Thoracic aorta (tissue), 2 donors: Measurements from ENCODE around the gene TTC39C. TPM values are rescaled to one million over a fixed set of nuclear protein-coding genes. Genes with fewer than 3 reads are reported as not detected.

Source experiments
- ATAC-seq: fragments of 150-250 bp; one replicate; pipeline ENCODE4 v1.8.0; 2017; ENCODE audit warnings: low read depth; ENCODE audit not compliant: insufficient number of reproducible peaks, low FRiP score
- DNase-seq: peaks from one replicate; pipeline ENCODE4 v3.0.0-alpha.2; 2020; ENCODE audit warnings: low spot score
- H3K27ac ChIP-seq, 2 donors: fragments of 200-600 bp; sonication (generic); 1 replicate in 1 of 2; 2 replicates in 1 of 2; pipeline ENCODE4 v1.5.1; 2016; ENCODE audit warnings: mild to moderate bottlenecking in 2 of 2, moderate library complexity in 2 of 2
- H3K27me3 ChIP-seq: fragments of 200-600 bp; sonication (generic); replicated peaks from 2 replicates; pipeline ENCODE4 v1.6.0; 2016; ENCODE audit warnings: mild to moderate bottlenecking; ENCODE audit not compliant: insufficient read depth
- H3K36me3 ChIP-seq: fragments of 200-600 bp; sonication (generic); one replicate; pipeline ENCODE4 v1.5.1; 2016
- H3K4me1 ChIP-seq, 2 donors: fragments of 200-600 bp; sonication (generic); 1 replicate in 1 of 2; 2 replicates in 1 of 2; pipeline versions ENCODE4 v1.5.1 to v1.6.0; 2016; ENCODE audit warnings: low read depth in 2 of 2, mild to moderate bottlenecking in 1 of 2; ENCODE audit not compliant: control insufficient read depth in 1 of 2
- H3K4me3 ChIP-seq: fragments of 200-600 bp; sonication (generic); 2 replicates; pipeline ENCODE4 v1.5.1; 2016; ENCODE audit warnings: mild to moderate bottlenecking
- H3K9me3 ChIP-seq: fragments of 200-600 bp; sonication (generic); 2 replicates; pipeline ENCODE4 v1.5.1; 2016
- CTCF ChIP-seq: fragments of 200-600 bp; sonication (generic); IDR thresholded peaks from one replicate; pipeline ENCODE4 v1.5.1; 2019; ENCODE audit warnings: antibody characterized with exemption
- total RNA-seq, 2 donors: library from RNA; depleted of rRNA; stranded (reverse); fragments of >200 nt; gene quantifications; one replicate each; pipeline versions ENCODE4 v1.1.0 to v1.2.3, GENCODE V29; 2016

Gene TTC39C
- total RNA-seq, 2 donors from 2014 or later, result 13.5 to 23.4 TPM

GRCh38 chr18:23986600-23987359 lies 27.8 kb upstream of the TTC39C start:
- Histone ChIP-seq H3K36me3 (no peaks in the 10 kb centered on the region), H3K27ac (no peak overlapping the region), H3K9me3 (no peaks in the 10 kb centered on the region), H3K4me3 (no peak overlapping the region), H3K4me1 (peaks cover 1 to 5% of the 10 kb centered on the region in 2 donors), H3K27me3 (no peaks in the 10 kb centered on the region)
- TF ChIP-seq CTCF, result no peak
- DNase-seq (no peak), ATAC-seq (no peak)

GRCh38 chr18:23990474-23991410 lies 23.8 kb upstream of the TTC39C start:
- no peak for DNase-seq
- H3K4me1 ChIP-seq, result peaks cover 2 to 15% of the 10 kb centered on the region in 2 donors
- no peaks in the 10 kb centered on the region for H3K9me3 ChIP-seq
- H3K27me3 ChIP-seq, result no peaks in the 10 kb centered on the region
- TF ChIP-seq CTCF, result no peak
- ATAC-seq, result no peak
- no peak overlapping the region for H3K27ac ChIP-seq
- no peak overlapping the region for H3K4me3 ChIP-seq
- H3K36me3 ChIP-seq, result no peaks in the 10 kb centered on the region

GRCh38 chr18:23992089-23992940 lies 22.2 kb upstream of the TTC39C start:
- Histone ChIP-seq H3K27ac (no peak overlapping the region), H3K4me3 (no peak overlapping the region), H3K9me3 (no peaks in the 10 kb centered on the region), H3K27me3 (no peaks in the 10 kb centered on the region), H3K36me3 (no peaks in the 10 kb centered on the region), H3K4me1 (peaks cover 2 to 15% of the 10 kb centered on the region in 2 donors)
- no peak for TF ChIP-seq CTCF
- ATAC-seq, result no peak
- DNase-seq, result no peak

- no peak overlapping the region for H3K27ac ChIP-seq
- peaks cover 2 to 15% of the 10 kb centered on the region in 2 donors for H3K4me1 ChIP-seq
- ATAC-seq (no peak), DNase-seq (no peak)
- no peak for TF ChIP-seq CTCF
- no peaks in the 10 kb centered on the region for H3K27me3 ChIP-seq
- H3K36me3 ChIP-seq, result no peaks in the 10 kb centered on the region
- H3K9me3 ChIP-seq, result no peaks in the 10 kb centered on the region
- no peak overlapping the region for H3K4me3 ChIP-seq
Measured at GRCh38 chr18:23992941-23993280, 21.6 kb upstream of the TTC39C start.
